Measurements from ENCODE around the gene CHMP5. TPM values are rescaled to one million over a fixed set of nuclear protein-coding genes. Genes with fewer than 3 reads are reported as not detected.

The CHMP5 gene
- total RNA-seq, 4 donors from 2014 or later = 55.1 to 78.2 (median 60.3) TPM

DNA sequence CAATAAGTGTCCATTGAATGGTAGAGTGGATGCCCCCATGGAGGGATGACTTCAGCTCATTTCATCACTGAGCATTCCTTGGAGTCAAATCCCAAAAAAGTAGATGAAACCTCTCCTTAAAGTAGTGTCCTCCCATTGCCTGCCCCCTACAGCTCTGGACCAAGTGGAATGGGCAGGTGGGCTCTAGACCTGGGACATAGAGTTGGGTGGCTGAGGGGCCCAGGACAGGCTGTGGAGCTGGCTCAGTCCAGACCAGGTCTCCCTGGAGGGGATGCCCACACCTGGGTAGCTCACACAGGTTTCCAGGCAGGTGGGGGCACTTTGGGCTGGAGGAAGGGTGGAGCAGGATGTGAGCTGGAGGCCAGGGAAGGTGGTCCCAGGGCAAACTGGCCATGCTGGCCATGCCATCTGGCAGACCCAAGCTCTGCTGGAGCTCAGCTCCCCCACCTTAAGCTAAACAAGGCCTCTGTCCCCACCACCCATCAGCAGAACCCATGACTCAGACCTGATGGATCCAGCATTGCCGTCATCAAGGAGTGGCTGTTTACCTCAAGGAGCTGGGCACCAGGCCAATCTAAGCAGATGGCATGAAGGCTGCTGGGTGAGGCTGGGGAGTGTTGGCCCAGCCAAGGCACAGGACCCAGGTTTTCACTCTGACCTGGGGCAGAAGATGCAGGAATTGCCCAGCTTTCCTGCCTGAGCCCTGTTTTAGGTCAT lies 31.1 kb upstream of the CHMP5 start:
- no peak overlapping the region for H3K4me3 ChIP-seq (replicated peaks in 1 of 3)
- H3K36me3 ChIP-seq = no peaks in the 10 kb centered on the region
- intact Hi-C loops (cut with DNase I) = no loop called here
- TF ChIP-seq, protein P1, sequence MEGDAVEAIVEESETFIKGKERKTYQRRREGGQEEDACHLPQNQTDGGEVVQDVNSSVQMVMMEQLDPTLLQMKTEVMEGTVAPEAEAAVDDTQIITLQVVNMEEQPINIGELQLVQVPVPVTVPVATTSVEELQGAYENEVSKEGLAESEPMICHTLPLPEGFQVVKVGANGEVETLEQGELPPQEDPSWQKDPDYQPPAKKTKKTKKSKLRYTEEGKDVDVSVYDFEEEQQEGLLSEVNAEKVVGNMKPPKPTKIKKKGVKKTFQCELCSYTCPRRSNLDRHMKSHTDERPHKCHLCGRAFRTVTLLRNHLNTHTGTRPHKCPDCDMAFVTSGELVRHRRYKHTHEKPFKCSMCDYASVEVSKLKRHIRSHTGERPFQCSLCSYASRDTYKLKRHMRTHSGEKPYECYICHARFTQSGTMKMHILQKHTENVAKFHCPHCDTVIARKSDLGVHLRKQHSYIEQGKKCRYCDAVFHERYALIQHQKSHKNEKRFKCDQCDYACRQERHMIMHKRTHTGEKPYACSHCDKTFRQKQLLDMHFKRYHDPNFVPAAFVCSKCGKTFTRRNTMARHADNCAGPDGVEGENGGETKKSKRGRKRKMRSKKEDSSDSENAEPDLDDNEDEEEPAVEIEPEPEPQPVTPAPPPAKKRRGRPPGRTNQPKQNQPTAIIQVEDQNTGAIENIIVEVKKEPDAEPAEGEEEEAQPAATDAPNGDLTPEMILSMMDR (IDR thresholded peaks at IDR 0.05) = no peak
- TF ChIP-seq POLR2A (IDR thresholded peaks at IDR 0.05) = no peak
- peak; percentile 79 to 81 for DNase-seq
- no peaks in the 10 kb centered on the region for H3K9me3 ChIP-seq
- peak overlapping the region in 1 of 3 donors; percentile 40 for H3K27ac ChIP-seq
- H3K27me3 ChIP-seq = no peaks in the 10 kb centered on the region
- H3K4me1 ChIP-seq = peaks cover 0 to 24% of the 10 kb centered on the region in 2 donors
- 17% methylated on average over 1 of the region's 1 CpG for WGBS, 2 donors

DNA sequence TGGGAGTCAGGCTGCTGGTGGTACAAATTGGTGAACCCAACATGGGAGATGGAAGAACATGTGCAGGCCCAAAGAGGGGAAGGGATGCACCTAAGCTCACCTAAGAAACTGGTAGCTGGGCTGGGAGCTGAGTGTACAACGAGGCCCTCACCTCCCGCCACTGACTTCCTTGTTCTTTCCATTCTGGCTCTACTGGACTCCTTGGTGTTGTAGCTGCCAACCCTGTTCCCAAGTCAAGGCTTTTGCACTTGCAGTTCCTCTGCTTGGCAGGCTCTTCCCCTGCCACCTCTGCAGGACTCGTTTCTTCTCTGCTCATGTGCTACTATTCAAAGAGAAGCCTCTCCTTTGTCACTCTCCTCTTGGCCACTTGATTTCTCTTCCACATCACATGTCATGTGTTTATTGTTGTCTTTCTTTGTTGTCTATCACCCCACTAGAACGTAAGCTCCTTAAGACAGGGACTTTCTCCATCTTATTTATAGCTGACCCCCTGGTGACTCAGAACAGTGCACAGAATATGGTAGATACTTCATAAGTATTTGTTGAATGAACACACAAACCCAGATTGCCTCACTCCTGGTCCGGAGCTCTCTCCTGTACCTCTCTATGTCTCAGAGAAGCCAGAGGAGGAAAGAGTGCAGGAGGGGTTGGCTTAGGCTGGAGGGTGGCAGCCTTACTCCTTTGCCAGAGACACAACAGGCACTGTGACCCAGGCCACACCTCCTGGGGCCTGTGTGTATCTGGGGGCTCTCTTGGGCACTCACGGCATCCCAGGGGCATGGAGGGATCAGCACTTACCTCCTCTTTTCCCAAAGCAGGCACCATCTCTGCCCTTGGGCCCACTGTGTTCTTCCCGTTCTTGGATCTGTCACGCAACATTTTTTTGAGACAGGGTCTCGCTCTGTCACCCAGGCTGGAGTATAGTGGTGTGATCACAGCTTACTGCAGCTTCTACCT lies 30.1 kb upstream of the CHMP5 start:
- TF ChIP-seq POLR2A (IDR thresholded peaks at IDR 0.05) = no peak
- Histone ChIP-seq H3K9me3 (no peaks in the 10 kb centered on the region), H3K27ac (peak overlapping the region in 1 of 3 donors; percentile 40), H3K4me3 (replicated peaks in 1 of 3) (no peak overlapping the region), H3K27me3 (no peaks in the 10 kb centered on the region), H3K36me3 (no peaks in the 10 kb centered on the region), H3K4me1 (peaks cover 0 to 24% of the 10 kb centered on the region in 2 donors)
- intact Hi-C loops (cut with DNase I) = no loop called here
- 76 to 88% methylated on average over 9 of the region's 9 CpGs for WGBS, 2 donors
- no peak for DNase-seq

DNA sequence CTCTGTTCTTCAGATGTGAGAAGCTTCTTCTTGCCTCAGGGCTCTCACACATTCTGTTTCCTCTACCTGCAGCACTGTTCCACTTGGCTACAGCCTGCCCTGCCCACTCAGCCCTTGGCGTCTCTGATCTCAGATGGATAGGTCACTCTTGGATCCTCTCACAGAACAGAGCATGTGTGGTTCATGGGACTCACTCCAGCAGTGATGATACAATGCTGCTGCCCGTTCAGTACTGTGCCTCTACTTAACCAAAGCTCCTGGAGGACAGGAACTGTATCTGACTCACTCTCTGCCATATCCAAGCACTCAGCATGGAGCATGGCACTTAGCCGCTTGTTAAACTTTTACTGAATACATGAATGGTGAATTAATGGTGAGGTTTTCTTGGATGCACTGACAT lies 28.3 kb upstream of the CHMP5 start:
- Histone ChIP-seq H3K27me3 (no peaks in the 10 kb centered on the region), H3K36me3 (no peaks in the 10 kb centered on the region), H3K4me3 (replicated peaks in 1 of 3) (no peak overlapping the region), H3K27ac (no peak overlapping the region), H3K4me1 (peaks cover 0 to 14% of the 10 kb centered on the region in 2 donors), H3K9me3 (no peaks in the 10 kb centered on the region)
- WGBS, 2 donors = 49 to 74% methylated on average over 3 of the region's 3 CpGs
- DNase-seq = no peak
- intact Hi-C loops (cut with DNase I) = no loop called here
- TF ChIP-seq POLR2A (IDR thresholded peaks at IDR 0.05) = no peak
- TF ChIP-seq, protein P1 (IDR thresholded peaks at IDR 0.05) = no peak

DNA sequence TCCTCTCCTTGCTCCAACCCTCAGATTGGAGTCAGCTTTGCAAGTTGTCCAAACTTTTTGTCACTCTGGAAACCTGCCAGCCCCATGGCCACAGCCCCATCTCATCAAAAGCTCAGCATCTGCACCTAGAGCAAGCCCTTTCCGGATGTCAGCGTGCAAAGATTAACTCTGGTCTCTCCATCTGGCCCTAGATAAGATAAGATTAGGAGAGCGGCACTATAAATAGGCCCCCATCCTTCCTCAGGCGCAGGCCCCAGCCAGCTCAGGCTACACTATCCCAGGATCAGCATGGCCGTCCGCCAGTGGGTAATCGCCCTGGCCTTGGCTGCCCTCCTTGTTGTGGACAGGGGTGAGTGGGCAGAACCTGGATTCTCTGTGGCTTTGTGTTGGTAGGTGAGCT lies 24.9 kb upstream of the CHMP5 start, which contains the start of gene SPINK4:
Gene SPINK4, plus strand, starts transcription at position 247 of the 400 bp plus-strand sequence. Its CDS starts 42 bp downstream, at position 289.
- no peaks in the 10 kb centered on the region for H3K4me1 ChIP-seq
- no peak for DNase-seq
- H3K36me3 ChIP-seq = no peaks in the 10 kb centered on the region
- H3K27ac ChIP-seq = no peak within 1 kb of the TSS
- no peak within 1 kb of the TSS for H3K4me3 ChIP-seq (replicated peaks in 1 of 3)
- TF ChIP-seq, protein P1 (IDR thresholded peaks at IDR 0.05) = no peak
- no peak for TF ChIP-seq POLR2A (IDR thresholded peaks at IDR 0.05)
- intact Hi-C loops (cut with DNase I) = no loop called here
- no peaks in the 10 kb centered on the region for H3K27me3 ChIP-seq
- WGBS, 2 donors = 58 to 61% methylated on average over 7 of the region's 7 CpGs
- H3K9me3 ChIP-seq = no peaks in the 10 kb centered on the region

DNA sequence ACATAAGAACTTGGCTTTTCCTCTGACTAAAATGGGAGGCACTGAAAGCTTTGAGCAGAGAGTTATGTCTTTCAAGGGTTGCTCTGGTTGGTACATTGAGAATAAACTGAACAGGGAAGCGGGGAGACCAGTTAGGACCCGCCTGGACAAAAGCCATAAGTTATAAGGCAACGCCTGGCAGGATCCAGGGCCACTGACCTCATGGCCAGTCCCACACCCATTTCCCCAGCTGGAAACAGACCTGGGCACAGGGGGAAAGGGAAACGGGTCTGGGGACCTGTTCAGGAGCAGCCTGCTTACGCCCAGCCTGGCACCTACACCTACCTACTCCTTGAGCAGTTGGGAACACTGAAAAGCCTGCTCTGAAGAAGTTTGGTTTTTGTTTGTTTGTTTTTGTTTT lies 23.6 kb upstream of the CHMP5 start:
- Histone ChIP-seq H3K9me3 (no peaks in the 10 kb centered on the region), H3K36me3 (no peaks in the 10 kb centered on the region), H3K27me3 (no peaks in the 10 kb centered on the region), H3K27ac (no peak overlapping the region), H3K4me1 (no peaks in the 10 kb centered on the region), H3K4me3 (replicated peaks in 1 of 3) (no peak overlapping the region)
- intact Hi-C loops (cut with DNase I) = no loop called here
- WGBS, 2 donors = 80 to 81% methylated on average over 5 of the region's 5 CpGs
- TF ChIP-seq, protein P1 (IDR thresholded peaks at IDR 0.05) = no peak
- no peak for TF ChIP-seq POLR2A (IDR thresholded peaks at IDR 0.05)
- no peak for DNase-seq

Data from thyroid gland (tissue), 4 donors.